GM23338 (cell line): Measurements from ENCODE around the gene DMRTB1.

ENCODE experiments used
- CREB1 ChIP-seq: fragments of 250-450 bp; sonication (Bioruptor Pico); IDR thresholded peaks from 2 replicates; pipeline ENCODE4 v1.5.0; 2020; ENCODE audit warnings: low read depth, mild to moderate bottlenecking, moderate library complexity
- CTCF ChIP-seq, 2 experiments: fragments of 200-600 bp in 1 of 2; sonication (generic) in 1 of 2; conservative IDR thresholded peaks; 2 replicates each; pipeline versions ENCODE4 v1.5.1 to v1.6.1; 2016 to 2017; ENCODE audit warnings: antibody characterized with exemption in 2 of 2, low read depth in 2 of 2, mild to moderate bottlenecking in 2 of 2, moderate library complexity in 1 of 2
- ETS1 ChIP-seq: IDR thresholded peaks from 2 replicates; pipeline ENCODE4 v1.6.1; 2016; ENCODE audit warnings: antibody characterized with exemption
- EZH2 ChIP-seq: fragments of 200-600 bp; sonication (generic); IDR thresholded peaks from one replicate; pipeline ENCODE4 v1.8.0; 2017; ENCODE audit warnings: antibody characterized with exemption, mild to moderate bottlenecking, low read depth; ENCODE audit not compliant: unreplicated experiment
- EZH2phosphoT487 ChIP-seq: fragments of 200-600 bp; sonication (generic); IDR thresholded peaks from one replicate; pipeline ENCODE4 v1.8.1; 2018; ENCODE audit warnings: antibody characterized with exemption; ENCODE audit not compliant: unreplicated experiment
- JUNB ChIP-seq: IDR thresholded peaks from one replicate; pipeline ENCODE4 v1.6.1; 2016; ENCODE audit warnings: antibody characterized with exemption; ENCODE audit not compliant: unreplicated experiment
- POLR2AphosphoS5 ChIP-seq: IDR thresholded peaks from 2 replicates; pipeline ENCODE4 v1.6.1; 2016; ENCODE audit warnings: antibody characterized with exemption, low read depth
- TF ChIP-seq, protein P1 (sequence below): IDR thresholded peaks from one replicate; pipeline ENCODE4 v1.6.1; 2018; ENCODE audit warnings: antibody characterized with exemption; ENCODE audit not compliant: unreplicated experiment

GRCh38 chr1:53468374-53468773, 9.2 kb downstream of the DMRTB1 start:
- TF ChIP-seq CTCF (conservative IDR thresholded peaks at IDR 0.05; ENCODE audit: low read depth in 2 of 2): no peak
- TF ChIP-seq ETS1: no peak
- TF ChIP-seq CREB1 (CRISPR knock-in tag): no peak
- no peak for TF ChIP-seq POLR2AphosphoS5
- TF ChIP-seq EZH2: no peak
- no peak for TF ChIP-seq EZH2phosphoT487
- TF ChIP-seq, protein P1, sequence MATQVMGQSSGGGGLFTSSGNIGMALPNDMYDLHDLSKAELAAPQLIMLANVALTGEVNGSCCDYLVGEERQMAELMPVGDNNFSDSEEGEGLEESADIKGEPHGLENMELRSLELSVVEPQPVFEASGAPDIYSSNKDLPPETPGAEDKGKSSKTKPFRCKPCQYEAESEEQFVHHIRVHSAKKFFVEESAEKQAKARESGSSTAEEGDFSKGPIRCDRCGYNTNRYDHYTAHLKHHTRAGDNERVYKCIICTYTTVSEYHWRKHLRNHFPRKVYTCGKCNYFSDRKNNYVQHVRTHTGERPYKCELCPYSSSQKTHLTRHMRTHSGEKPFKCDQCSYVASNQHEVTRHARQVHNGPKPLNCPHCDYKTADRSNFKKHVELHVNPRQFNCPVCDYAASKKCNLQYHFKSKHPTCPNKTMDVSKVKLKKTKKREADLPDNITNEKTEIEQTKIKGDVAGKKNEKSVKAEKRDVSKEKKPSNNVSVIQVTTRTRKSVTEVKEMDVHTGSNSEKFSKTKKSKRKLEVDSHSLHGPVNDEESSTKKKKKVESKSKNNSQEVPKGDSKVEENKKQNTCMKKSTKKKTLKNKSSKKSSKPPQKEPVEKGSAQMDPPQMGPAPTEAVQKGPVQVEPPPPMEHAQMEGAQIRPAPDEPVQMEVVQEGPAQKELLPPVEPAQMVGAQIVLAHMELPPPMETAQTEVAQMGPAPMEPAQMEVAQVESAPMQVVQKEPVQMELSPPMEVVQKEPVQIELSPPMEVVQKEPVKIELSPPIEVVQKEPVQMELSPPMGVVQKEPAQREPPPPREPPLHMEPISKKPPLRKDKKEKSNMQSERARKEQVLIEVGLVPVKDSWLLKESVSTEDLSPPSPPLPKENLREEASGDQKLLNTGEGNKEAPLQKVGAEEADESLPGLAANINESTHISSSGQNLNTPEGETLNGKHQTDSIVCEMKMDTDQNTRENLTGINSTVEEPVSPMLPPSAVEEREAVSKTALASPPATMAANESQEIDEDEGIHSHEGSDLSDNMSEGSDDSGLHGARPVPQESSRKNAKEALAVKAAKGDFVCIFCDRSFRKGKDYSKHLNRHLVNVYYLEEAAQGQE: no peak
- no peak for TF ChIP-seq JUNB
